SU-DHL-6 (cell line): Measurements from ENCODE around the gene APOB.

ENCODE experiments used
- H2AFZ ChIP-seq: fragments of 200-600 bp; sonication (generic); 2 replicates; pipeline ENCODE4 v1.6.1; 2014; ENCODE audit warnings: low read depth, mild to moderate bottlenecking, moderate library complexity, mixed read lengths, antibody characterized with exemption, low read length; ENCODE audit not compliant: severe bottlenecking
- H3F3A ChIP-seq: fragments of 200-600 bp; shearing (Covaris generic); 2 replicates; pipeline ENCODE4 v1.6.0; 2016; ENCODE audit warnings: antibody characterized with exemption, mild to moderate bottlenecking; ENCODE audit not compliant: insufficient read depth
- H3K27ac ChIP-seq: fragments of 200-600 bp; sonication (generic); 2 replicates; pipeline ENCODE4 v1.5.1; 2016; ENCODE audit warnings: low read depth, mild to moderate bottlenecking, low read length, moderate library complexity, mixed read lengths
- H3K27me3 ChIP-seq: fragments of 200-600 bp; sonication (generic), shearing (Covaris generic); 2 replicates; pipeline ENCODE4 v1.6.0; 2014; ENCODE audit warnings: mild to moderate bottlenecking, low read length
- H3K36me3 ChIP-seq: fragments of 200-600 bp; sonication (generic); 2 replicates; pipeline ENCODE4 v1.6.1; 2014; ENCODE audit warnings: mild to moderate bottlenecking, low read length, mixed read lengths
- H3K4me2 ChIP-seq: fragments of 300-600, 200-600 bp; shearing (Covaris generic), sonication (generic); 2 replicates; pipeline ENCODE4 v1.6.0; 2014; ENCODE audit warnings: low read length, low read depth, mild to moderate bottlenecking; ENCODE audit not compliant: poor library complexity, severe bottlenecking
- H3K4me3 ChIP-seq: fragments of 200-600 bp; sonication (generic); 2 replicates; pipeline ENCODE4 v1.5.1; 2014; ENCODE audit warnings: antibody characterized with exemption, low read length, mild to moderate bottlenecking, mixed read lengths; ENCODE audit not compliant: insufficient read depth, poor library complexity, severe bottlenecking
- H3K79me2 ChIP-seq: fragments of 200-600 bp; sonication (generic); 2 replicates; pipeline ENCODE4 v1.6.1; 2014; ENCODE audit warnings: mild to moderate bottlenecking, low read length, moderate library complexity; ENCODE audit not compliant: insufficient read depth
- H3K9ac ChIP-seq: fragments of 200-600 bp; sonication (generic); 2 replicates; pipeline ENCODE4 v1.7.0; 2014; ENCODE audit warnings: mild to moderate bottlenecking, low read length
- H3K9me2 ChIP-seq: fragments of 200-600 bp; sonication (generic); replicated peaks from 2 replicates; pipeline ENCODE4 v1.6.1; 2014; ENCODE audit warnings: low read length; ENCODE audit not compliant: insufficient read depth
- H3K9me3 ChIP-seq: fragments of 200-600 bp; sonication (generic); 2 replicates; pipeline ENCODE4 v1.6.1; 2014; ENCODE audit warnings: low read length, mixed read lengths; ENCODE audit not compliant: insufficient read depth
- H4K20me1 ChIP-seq: fragments of 200-600 bp; sonication (generic); 2 replicates; pipeline ENCODE4 v1.6.1; 2014; ENCODE audit warnings: low read depth, mild to moderate bottlenecking, antibody characterized with exemption, low read length, moderate library complexity, mixed read lengths
- EZH2phosphoT487 ChIP-seq: fragments of 200-600 bp; sonication (generic), shearing (Covaris generic); conservative IDR thresholded peaks from 2 replicates; pipeline ENCODE4 v1.6.1; 2018; ENCODE audit warnings: mild to moderate bottlenecking, antibody characterized with exemption, low read length, moderate library complexity, mixed read lengths
- TF ChIP-seq, protein P1 (sequence below): fragments of 200-600 bp; sonication (generic); IDR thresholded peaks from one replicate; pipeline ENCODE4 v1.5.1; 2017; ENCODE audit warnings: antibody characterized with exemption, mild to moderate bottlenecking, low read length, moderate library complexity; ENCODE audit not compliant: insufficient read depth, poor library complexity, severe bottlenecking

Gene APOB

DNA sequence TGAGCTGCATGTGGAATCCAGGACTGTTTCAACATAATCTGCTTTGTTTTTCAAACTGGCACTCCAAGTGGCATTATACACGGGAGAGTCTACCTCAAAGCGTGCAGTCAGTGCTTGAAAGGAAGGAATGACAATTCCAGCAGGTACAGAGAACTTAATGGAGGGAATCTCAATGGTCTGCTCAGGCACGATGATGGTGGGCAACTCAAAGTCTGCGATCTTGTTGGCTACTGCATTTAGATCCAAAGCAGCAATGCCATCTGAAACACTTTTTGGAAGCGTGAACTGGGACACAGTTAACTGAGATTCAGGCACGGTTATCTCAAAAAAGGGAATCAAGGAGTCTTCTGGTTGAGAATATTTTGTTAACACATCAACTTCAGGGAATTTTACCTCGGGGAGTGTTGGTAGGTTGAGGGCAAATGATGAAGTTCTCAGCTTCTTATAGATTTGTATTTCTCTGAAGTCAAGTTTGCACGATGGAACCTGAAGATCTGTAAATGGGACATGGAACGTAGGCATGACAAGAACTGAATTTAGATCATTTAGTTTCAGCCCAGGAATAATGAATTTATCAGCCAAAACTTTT lies 38.7 kb downstream of the APOB start:
- H3K4me2 ChIP-seq = no peak overlapping the region
- no peak for TF ChIP-seq EZH2phosphoT487
- TF ChIP-seq, protein P1, sequence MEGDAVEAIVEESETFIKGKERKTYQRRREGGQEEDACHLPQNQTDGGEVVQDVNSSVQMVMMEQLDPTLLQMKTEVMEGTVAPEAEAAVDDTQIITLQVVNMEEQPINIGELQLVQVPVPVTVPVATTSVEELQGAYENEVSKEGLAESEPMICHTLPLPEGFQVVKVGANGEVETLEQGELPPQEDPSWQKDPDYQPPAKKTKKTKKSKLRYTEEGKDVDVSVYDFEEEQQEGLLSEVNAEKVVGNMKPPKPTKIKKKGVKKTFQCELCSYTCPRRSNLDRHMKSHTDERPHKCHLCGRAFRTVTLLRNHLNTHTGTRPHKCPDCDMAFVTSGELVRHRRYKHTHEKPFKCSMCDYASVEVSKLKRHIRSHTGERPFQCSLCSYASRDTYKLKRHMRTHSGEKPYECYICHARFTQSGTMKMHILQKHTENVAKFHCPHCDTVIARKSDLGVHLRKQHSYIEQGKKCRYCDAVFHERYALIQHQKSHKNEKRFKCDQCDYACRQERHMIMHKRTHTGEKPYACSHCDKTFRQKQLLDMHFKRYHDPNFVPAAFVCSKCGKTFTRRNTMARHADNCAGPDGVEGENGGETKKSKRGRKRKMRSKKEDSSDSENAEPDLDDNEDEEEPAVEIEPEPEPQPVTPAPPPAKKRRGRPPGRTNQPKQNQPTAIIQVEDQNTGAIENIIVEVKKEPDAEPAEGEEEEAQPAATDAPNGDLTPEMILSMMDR = no peak
- H3K9me3 ChIP-seq = no peaks in the 10 kb centered on the region
- no peaks in the 10 kb centered on the region for H3K36me3 ChIP-seq
- H3K9me2 ChIP-seq = no peaks in the 10 kb centered on the region
- no peaks in the 10 kb centered on the region for H4K20me1 ChIP-seq
- no peak overlapping the region for H3K27ac ChIP-seq
- H2AFZ ChIP-seq = no peak overlapping the region
- no peaks in the 10 kb centered on the region for H3K79me2 ChIP-seq
- no peaks in the 10 kb centered on the region for H3F3A ChIP-seq
- H3K9ac ChIP-seq = no peak overlapping the region
- H3K27me3 ChIP-seq = no peaks in the 10 kb centered on the region
- H3K4me3 ChIP-seq = no peak overlapping the region

DNA sequence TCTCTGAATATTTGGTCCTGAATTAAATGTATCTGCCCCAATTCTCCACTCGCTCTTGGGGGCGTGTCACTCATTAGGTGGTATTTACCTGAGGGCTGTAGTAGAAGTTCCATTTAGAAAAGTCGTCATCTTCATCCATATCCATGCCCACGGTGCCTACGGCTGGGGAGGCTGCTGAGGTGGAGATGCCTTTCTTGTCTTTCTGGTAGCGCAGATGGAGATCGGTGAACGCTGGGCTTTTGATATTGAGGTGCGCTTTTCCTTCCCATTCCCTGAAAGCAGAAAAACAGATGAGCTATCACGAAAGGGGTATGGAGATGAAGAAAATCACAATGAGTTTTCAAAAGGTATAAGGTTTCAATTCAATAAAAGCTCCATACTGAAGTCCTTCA lies 39.7 kb downstream of the APOB start:
- Histone ChIP-seq H3F3A (no peaks in the 10 kb centered on the region), H4K20me1 (no peaks in the 10 kb centered on the region), H3K9me2 (no peaks in the 10 kb centered on the region), H3K4me3 (no peak overlapping the region), H3K27ac (no peak overlapping the region), H3K9me3 (no peaks in the 10 kb centered on the region), H3K36me3 (no peaks in the 10 kb centered on the region), H3K9ac (no peak overlapping the region), H3K4me2 (no peak overlapping the region), H3K27me3 (no peaks in the 10 kb centered on the region), H3K79me2 (no peaks in the 10 kb centered on the region), H2AFZ (no peak overlapping the region)
- TF ChIP-seq, protein P1 = no peak

DNA sequence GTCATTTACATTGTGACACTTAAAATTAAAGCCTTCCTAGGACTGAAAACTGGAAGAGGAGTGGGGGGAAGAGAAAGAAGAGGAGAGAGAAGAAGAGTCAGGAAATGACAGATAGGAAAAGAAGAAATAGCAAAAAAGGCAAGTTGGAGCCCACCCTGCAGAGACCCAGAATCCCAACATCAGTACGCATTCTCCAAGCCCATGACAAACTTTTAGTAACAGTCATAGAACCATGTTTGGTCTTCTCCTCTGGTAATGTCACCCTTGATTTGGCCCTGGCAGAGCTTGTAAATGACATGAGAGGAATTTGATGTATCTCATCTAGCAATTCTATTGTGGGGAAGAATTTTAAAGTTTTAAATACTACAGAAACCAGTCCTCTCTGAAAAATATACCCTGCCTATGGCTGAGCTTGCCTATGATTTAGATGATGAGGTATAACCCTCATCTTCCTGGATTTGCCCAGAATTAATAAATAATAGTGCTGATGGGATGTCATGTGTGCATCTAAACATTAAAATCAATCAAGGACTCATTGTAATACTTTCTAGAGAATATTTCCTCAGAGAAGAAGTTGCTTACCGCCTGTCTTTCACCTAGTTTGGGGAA lies 40.2 kb downstream of the APOB start:
- Histone ChIP-seq H3K9me3 (no peaks in the 10 kb centered on the region), H3K36me3 (no peaks in the 10 kb centered on the region), H3K4me2 (no peak overlapping the region), H3K4me3 (no peak overlapping the region), H3K27ac (no peak overlapping the region), H3K9ac (no peak overlapping the region), H3F3A (no peaks in the 10 kb centered on the region), H2AFZ (no peak overlapping the region), H3K9me2 (no peaks in the 10 kb centered on the region), H3K27me3 (no peaks in the 10 kb centered on the region), H3K79me2 (no peaks in the 10 kb centered on the region), H4K20me1 (no peaks in the 10 kb centered on the region)
- no peak for TF ChIP-seq EZH2phosphoT487
- TF ChIP-seq, protein P1 = no peak
